ENCODE data around the gene CAMK2G.

DNA sequence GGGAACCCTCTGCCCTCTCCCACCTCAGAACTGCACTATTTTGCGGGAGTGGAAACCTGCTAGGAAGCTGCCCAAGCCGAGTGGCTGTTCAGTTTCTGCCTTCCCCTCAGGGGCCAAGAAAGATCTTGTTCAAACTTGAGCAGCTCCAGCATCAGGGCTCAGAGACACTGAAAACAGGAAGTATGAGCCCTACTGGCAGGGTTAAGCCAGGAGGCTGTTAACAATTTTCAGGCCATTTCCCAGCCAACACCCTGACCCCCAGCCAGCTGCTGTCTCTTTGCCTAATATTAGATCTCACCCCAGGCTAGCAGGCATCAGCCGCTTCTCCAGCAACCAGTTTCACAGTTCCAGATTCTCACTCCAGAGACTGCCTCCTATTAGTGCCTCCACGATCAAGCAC lies 45.7 kb upstream of the CAMK2G start:
- TF ChIP-seq, protein P1, sequence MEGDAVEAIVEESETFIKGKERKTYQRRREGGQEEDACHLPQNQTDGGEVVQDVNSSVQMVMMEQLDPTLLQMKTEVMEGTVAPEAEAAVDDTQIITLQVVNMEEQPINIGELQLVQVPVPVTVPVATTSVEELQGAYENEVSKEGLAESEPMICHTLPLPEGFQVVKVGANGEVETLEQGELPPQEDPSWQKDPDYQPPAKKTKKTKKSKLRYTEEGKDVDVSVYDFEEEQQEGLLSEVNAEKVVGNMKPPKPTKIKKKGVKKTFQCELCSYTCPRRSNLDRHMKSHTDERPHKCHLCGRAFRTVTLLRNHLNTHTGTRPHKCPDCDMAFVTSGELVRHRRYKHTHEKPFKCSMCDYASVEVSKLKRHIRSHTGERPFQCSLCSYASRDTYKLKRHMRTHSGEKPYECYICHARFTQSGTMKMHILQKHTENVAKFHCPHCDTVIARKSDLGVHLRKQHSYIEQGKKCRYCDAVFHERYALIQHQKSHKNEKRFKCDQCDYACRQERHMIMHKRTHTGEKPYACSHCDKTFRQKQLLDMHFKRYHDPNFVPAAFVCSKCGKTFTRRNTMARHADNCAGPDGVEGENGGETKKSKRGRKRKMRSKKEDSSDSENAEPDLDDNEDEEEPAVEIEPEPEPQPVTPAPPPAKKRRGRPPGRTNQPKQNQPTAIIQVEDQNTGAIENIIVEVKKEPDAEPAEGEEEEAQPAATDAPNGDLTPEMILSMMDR (conservative IDR thresholded peaks at IDR 0.05) = no peak
- no peak for TF ChIP-seq EZH2 (IDR thresholded peaks at IDR 0.05; ENCODE audit: low read depth)
